ENCODE data around the gene FBXL17. TPM values are rescaled to one million over a fixed set of nuclear protein-coding genes. Genes with fewer than 3 reads are reported as not detected.

The FBXL17 gene
- total and polyA plus RNA-seq, 2 of the 4 experiments (the other 2 are of a cell fraction) = 3.9 to 8.1 TPM

GRCh38 chr5:108193021-108193795, 188.7 kb downstream of the FBXL17 start (continued):
- no peak for TF ChIP-seq MXI1 (IDR thresholded peaks at IDR 0.05; ENCODE audit: borderline replicate concordance, low read depth, low read length)

GRCh38 chr5:108184940-108185339, 197.0 kb downstream of the FBXL17 start:
- H4K91ac ChIP-seq (ENCODE audit: insufficient read depth, low read depth, low read length) = no peak overlapping the region

More at GRCh38 chr5:108184940-108185339, 197.0 kb downstream of the FBXL17 start:
- Histone ChIP-seq H4K5ac (ENCODE audit: low read depth, low read length) (no peak overlapping the region), H2AK5ac (ENCODE audit: low read depth, low read length) (no peak overlapping the region), H3K9me1 (ENCODE audit: insufficient read depth, low read length) (no peaks in the 10 kb centered on the region), H4K8ac (ENCODE audit: low read depth in 2 of 2, low read length in 2 of 2) (no peak overlapping the region), H3K27ac (ENCODE audit: insufficient read depth, low read length) (no peak overlapping the region), H3K9me3 (ENCODE audit: control insufficient read depth, insufficient read depth, low read length) (no peaks in the 10 kb centered on the region), H2AK9ac (replicated peaks; ENCODE audit: low read depth, low read length, poor library complexity) (no peak overlapping the region), H4K20me1 (ENCODE audit: insufficient read depth, low read length) (no peaks in the 10 kb centered on the region), H3K4me1 (ENCODE audit: control insufficient read depth, insufficient read depth, low read length) (no peaks in the 10 kb centered on the region), H3K4me3 (ENCODE audit: insufficient read depth, low read depth, low read length) (no peak overlapping the region), H2BK15ac (ENCODE audit: low read depth, low read length) (no peak overlapping the region), H3K9ac (ENCODE audit: low read depth, low read length) (no peak overlapping the region), H3K23ac (ENCODE audit: low read depth, low read length) (no peak overlapping the region), H3K56ac (ENCODE audit: extremely low read depth, insufficient read depth, low read length) (no peak overlapping the region), H3K27me3 (ENCODE audit: control insufficient read depth, insufficient read depth, low read length) (no peaks in the 10 kb centered on the region), H3K79me1 (ENCODE audit: low read depth in 1 of 2, low read length in 2 of 2) (no peaks in the 10 kb centered on the region), H2BK120ac (ENCODE audit: low read depth, low read length) (no peak overlapping the region), H2BK20ac (ENCODE audit: low read depth, low read length) (no peak overlapping the region), H3K18ac (ENCODE audit: low read depth, low read length) (no peak overlapping the region), H2BK5ac (ENCODE audit: low read depth, low read length, poor library complexity, severe bottlenecking) (no peak overlapping the region), H2AFZ (replicated peaks; ENCODE audit: low read length, poor library complexity) (no peak overlapping the region), H3K36me3 (ENCODE audit: control insufficient read depth, insufficient read depth, low read length) (no peaks in the 10 kb centered on the region), H3K4me2 (ENCODE audit: low read depth, low read length) (no peak overlapping the region), H3K14ac (replicated peaks; ENCODE audit: low read depth, low read length) (no peak overlapping the region), H3K4ac (ENCODE audit: low read depth, low read length) (no peak overlapping the region)
- TF ChIP-seq NFE2L2 (IDR thresholded peaks at IDR 0.05; ENCODE audit: low read depth, low read length) (no peak), CEBPB (IDR thresholded peaks at IDR 0.05; ENCODE audit: low read depth, low read length) (no peak), RFX5 (IDR thresholded peaks at IDR 0.05; ENCODE audit: low read depth, low read length) (no peak), ELK1 (IDR thresholded peaks at IDR 0.05; ENCODE audit: borderline replicate concordance, low read depth, low read length) (no peak), RCOR1 (IDR thresholded peaks at IDR 0.05; ENCODE audit: insufficient replicate concordance, low read length) (no peak), USF2 (IDR thresholded peaks at IDR 0.05; ENCODE audit: low read depth, low read length) (no peak), MXI1 (IDR thresholded peaks at IDR 0.05; ENCODE audit: borderline replicate concordance, low read depth, low read length) (no peak), CTCF (conservative IDR thresholded peaks at IDR 0.05; ENCODE audit: low read depth, low read length) (no peak), SMC3 (IDR thresholded peaks at IDR 0.05; ENCODE audit: low read depth, low read length) (no peak)
- ATAC-seq (ENCODE audit: low read depth) = no peak
- CTCF ChIA-PET = no interaction called here
- intact Hi-C loops (cut with micrococcal nuclease) = no loop called here
- dilution Hi-C loops (cut with HindIII; ENCODE audit: low sequenced_read_pairs, unreplicated experiment) = no loop called here
- no TSS peak for BruUV-seq (replicated peaks)
- no peak for DNase-seq
- no CpG with 5 or more reads among the region's 3 CpGs for WGBS, 2 experiments (ENCODE audit: extremely low coverage in 2 of 2, insufficient read length in 1 of 2)
- POLR2A ChIA-PET (ENCODE audit: unreplicated experiment) = interaction anchor here (0.6 kb wide), 1 partner anchor 1341 kb away, joined by 3 read pairs; no protein-coding TSS in a partner anchor
- in situ Hi-C loops (cut with MboI; ENCODE audit: low sequenced_read_pairs) = no loop called here

All from IMR-90 (cell line).